Endothelial cell of hepatic sinusoid (primary cell): ENCODE measurements around the gene CEP350.

Experiments
- in situ Hi-C: cut with HindIII; loops from 2 replicates; pipeline ENCODE4 v1.10.0; 2017; ENCODE audit warnings: low sequenced_read_pairs

CEP350 gene

DNA sequence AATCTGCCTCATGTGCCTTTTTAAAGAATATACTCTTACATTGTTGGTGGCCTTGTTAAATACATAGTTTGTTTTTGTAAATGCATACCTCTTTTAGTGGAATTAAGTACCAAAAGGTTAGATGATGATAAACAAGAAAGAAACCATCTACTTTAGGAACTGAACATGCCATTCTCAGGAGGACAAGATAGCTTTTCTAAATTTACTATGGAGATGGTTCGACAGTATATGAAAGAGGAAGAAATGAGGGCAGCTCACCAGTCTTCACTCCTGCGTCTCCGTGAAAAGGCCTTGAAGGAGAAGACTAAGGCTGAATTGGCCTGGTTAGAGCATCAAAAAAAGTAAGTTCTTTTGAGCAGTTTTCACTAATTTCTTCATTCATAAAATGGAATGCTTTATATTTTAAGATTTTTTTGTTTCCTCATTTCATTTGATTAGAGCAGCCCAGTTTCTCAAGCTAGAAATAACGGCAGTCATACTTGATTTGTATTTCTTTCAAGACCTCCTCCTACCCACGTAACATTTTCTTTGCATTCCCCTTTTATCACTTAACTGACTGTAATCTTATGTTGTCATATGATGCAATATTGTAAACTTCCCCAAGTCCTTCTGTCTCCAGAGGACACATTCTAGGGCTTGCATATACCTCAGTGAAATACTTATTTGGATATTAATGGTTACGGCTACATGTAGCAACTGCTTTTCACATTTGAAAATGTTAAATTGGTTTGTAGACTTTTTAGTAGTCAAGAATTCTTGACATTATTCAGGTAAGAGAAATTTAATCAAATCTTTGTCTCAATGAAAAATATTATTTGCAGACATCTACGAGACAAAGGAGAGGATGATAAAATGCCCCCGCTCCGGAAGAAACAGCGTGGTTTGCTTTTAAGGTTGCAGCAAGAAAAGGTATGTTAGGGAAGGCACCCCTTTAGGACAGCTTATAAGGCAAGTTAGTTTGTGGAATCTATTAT lies 99.3 kb downstream of the CEP350 start:
- in situ Hi-C loops, result no loop called here

DNA sequence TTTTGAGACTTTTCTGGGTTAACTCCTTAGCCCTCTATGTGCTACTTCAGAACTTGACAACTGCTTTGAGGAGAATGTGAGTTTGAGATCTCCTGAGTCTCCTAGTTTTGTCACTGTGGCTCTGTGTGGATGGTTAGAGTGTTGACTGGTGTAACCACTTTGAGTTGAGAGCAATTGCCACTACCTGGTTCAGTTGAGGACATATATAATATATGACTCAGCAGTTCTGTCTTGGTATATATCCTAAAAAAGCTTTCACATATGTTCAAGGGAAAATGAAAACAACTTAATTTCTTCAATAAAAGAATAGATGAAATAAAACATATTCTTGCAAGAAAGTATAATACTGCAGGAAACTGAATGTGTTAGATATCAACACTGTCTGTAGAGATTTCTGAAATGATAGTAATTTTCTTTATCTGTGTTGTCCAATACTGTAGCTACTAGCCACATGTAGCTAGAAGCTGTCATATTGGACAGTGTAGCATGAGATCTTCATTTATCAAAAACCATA lies 103.3 kb downstream of the CEP350 start:
- in situ Hi-C loops, result no loop called here

DNA sequence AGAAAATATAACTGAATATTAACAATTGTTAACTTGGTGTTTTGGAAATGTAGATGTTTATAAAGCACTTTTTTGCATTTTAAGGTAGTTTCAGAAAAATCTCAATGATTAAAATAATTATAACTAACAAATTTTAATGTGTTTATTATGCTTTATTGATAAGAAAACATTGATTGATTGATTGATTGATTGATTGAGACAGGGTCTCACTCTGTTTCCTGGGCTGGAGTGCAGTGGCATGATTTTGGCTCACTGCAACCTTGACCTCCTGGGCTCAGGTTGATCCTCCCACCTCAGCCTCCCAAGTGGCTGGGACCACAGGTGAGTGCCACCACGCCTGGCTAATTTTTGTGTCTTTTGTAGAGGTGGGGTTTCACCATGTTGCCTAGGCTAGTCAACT lies 106.4 kb downstream of the CEP350 start:
- in situ Hi-C loops, result no loop called here

DNA sequence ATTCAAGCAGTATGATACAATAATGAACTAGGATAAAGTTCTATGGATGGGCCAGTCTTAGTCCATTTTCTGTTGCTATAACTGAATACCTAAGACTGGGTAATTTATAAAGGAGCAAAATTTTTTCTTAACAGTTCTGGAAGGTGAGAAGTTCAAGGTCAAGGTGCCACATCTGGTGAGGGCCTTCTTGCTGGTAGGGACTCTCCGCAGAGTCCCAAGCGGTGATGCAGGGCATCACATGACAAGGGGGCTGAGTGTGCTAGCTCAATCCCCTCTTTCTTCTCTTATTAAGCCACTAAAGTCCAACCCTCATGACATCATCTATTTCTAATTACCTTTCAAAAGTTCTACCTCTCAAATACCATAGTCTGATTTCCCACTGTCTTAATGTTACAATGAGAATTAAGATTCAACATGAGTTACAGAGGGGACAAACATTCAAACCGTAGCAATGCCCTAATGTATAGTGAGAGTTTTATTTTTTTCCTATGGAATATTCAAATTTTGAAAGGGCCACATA lies 107.9 kb downstream of the CEP350 start:
- in situ Hi-C loops, result no loop called here

DNA sequence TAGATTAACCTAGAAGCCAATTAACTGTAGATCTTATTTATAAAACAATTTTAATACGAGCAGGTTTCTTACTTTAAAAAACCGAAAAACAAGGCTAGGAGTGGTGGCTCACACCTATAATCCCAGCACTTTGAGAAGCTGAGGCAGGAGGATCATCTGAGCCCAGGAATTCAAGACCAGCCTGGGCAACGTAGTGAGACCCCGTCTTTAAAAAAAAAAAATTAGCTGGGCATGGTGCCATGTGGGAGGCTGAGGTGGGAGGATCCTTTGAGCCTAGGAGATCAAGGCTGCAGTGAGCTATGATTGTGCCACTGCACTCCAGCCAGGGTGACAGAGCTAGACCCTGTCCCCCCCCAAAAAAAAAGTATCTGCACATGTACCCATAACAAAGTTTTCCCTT lies 110.8 kb downstream of the CEP350 start:
- in situ Hi-C loops, result no loop called here

DNA sequence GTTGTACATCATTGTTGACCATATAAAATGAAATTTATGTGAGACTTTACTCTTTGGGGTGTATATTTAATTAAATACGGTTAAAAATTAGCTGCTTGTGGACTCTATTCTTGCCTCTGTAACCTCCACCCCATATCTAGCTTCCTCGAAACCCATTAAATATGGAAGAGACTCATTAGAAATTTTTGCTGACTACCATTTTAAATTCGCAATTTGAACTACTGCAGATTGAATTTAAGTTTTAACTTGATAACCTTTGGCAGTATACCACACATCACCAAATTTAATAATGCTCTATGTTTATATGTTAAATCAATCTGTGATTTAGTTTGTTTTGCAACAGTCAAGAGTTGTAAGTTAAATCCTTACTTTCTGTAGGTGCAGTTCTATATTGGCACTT lies 111.5 kb downstream of the CEP350 start:
- in situ Hi-C loops, result no loop called here

DNA sequence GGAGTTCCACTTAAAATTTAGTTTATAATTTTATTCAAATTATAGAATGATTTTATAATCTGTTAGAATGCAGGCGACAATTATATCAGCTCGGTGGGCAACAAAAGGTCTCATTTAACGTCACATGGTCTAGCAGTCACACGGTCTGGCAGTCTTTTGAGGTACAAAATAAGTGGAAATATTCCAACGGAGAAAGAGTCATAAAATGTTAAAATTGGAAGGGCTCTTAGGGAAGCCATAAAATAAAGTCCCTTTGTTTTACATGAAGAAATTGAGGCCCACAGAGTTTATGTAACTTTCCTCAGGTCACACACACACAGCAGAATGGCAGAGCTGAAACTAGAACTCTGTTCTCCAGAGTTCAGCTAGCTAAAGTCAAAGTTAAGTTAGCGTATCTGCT lies 115.7 kb downstream of the CEP350 start:
- in situ Hi-C loops, result no loop called here

DNA sequence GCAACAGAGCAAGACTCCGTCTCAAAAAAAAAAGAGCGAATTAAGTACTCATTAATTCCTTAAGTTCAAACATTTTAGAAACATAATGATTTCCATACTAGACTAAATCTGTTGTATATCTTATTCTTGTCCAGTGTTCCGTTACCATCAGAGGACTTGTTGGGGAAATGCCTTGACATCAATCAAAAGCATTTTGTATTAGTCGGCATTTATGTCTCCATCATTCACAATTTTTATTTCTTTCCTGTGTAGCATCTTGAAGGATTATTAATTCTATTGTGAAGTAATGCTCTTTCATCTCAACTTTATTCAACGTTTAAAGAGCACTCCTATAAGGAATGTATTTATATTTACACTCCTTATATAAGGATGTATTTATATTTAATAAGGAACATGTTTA lies 117.1 kb downstream of the CEP350 start:
- in situ Hi-C loops, result no loop called here

DNA sequence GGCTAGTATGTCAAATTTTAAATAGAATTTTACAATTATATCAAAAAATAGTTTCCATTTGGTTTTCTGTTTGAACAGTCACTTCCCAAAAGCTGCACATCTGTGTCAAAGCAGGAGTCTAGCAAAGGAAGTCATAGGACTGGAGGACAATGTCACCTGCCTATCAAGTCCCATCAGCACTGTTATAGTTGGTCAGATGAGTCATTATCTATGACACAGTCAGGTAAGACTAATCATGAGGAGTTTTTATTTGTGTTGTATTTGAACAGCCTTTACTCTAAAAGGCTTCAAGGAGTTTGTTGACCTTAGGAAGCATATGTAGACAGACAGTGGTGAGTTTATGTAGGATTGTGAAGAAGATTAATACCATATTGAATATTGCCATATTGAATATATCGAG lies 125.8 kb downstream of the CEP350 start:
- in situ Hi-C loops, result no loop called here

DNA sequence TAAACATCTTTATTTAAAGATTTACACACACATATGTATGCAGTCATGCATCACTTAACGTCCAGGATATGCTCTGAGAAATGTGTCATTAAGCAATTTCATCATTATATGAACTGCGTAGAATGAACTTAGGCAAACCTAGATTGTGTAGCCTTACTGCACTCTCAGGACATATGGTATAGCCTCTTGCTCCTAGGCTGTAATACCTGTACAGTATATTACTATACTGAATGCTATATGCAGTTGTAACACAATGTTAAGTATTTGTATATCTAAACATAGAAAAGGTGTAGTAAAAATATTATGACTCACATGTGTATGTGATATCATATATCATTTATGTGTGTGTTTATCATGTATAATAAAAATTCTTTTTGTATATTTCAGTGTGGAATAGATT lies 126.9 kb downstream of the CEP350 start:
- in situ Hi-C loops, result no loop called here

DNA sequence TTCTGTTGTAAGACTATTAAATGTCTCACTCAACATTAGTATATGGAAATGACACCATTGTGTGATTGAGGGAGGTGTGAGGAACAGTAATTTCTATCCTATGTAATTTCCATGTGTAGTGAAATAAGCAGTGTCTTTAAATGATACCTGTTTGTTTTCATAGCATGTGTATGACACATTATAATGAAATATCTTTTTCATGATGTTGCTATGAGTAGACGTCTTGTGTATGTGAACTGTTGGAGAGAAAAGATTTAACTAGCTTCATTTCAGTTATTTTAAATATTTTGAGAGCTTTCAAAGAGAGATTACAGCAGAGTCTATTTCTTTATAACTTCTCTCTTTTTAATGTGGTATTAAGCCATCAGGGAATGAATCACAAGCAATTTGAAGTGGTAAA lies 128.6 kb downstream of the CEP350 start:
- in situ Hi-C loops, result no loop called here

DNA sequence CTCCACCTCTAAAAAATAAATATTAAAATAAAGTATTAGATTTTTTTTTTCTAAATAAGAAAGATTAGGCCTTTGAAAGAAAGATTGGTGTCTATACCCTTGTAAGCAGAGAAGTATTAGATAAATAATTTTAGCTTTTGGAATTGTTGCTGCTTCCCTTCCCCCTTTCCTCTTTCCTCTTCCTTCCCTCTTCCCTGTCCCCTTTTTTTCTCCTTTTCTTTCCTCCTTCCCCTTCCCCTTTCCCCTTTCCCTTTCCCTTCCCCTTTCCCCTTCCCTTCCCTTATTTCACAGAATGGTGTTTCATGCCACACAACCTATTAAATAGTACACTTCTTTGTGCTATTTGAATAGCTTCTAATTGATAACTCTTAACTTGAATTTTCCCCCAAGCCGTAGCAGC lies 130.3 kb downstream of the CEP350 start:
- in situ Hi-C loops, result no loop called here

DNA sequence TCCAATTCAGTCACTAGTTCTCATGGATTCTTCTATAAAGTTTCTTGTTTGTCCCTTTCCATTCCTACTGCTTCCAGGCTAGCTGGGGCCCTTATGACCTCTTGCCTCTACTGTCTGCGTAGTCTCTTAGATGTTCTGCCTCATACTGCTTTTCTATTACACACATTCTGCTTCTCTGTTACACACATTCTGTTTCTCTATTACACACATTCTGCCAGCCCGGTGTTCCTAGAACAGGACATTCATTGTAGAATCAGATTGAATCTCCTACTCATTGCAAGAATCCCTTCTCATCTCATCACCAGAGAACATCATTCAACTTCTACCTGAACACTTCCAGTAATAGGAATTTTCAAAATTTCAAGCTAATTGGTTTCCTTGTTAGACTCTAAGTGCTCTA lies 130.7 kb downstream of the CEP350 start:
- in situ Hi-C loops, result no loop called here

DNA sequence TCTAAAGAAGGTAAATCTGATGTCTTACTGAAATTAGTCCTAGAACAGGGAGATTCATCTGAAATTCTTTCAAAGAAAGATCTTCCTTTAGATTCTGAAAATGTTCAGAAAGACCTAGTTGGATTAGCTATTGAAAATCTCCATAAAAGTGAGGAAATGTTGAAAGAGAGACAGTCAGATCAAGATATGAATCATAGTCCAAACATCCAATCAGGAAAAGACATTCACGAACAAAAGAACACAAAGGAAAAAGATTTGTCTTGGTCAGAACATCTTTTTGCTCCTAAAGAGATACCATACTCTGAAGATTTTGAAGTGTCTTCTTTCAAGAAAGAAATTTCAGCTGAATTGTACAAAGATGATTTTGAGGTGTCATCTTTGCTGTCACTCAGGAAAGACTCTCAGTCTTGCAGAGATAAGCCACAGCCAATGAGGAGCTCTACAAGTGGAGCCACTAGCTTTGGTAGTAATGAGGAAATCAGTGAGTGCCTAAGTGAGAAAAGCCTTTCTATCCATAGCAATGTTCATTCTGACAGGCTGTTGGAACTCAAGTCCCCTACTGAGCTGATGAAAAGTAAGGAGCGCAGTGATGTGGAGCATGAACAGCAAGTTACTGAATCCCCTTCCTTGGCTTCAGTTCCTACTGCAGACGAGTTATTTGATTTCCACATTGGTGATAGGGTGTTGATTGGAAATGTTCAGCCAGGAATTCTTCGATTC lies 138.5 kb downstream of the CEP350 start:
- in situ Hi-C loops, result no loop called here

DNA sequence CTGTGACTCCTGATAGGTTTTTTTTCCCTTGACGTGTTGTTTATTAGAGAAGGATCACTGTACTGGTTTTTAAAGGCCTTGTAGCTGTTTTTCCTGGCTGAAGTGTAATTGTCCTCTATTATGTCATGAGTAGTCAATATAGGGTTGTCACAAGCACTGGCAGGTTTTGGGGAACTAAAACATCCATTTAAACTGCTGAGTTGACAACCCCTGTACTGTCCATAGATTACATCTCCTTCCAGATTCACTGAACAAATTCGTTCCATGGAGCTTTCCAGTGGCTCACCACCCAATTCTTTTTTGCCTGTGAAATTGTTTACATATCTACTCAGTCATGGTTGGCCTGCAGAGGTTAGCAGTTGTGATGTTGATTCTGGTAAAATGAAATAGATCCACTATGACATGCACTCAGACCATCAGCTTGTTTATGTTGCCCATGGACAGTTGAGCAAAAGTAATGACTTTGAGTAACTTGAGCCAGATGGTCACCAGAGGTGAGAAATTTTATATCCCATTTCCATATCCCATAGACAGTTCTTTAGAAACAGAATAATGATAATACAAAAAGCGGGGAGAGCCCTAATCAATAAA lies 140.2 kb downstream of the CEP350 start:
- in situ Hi-C loops, result no loop called here

DNA sequence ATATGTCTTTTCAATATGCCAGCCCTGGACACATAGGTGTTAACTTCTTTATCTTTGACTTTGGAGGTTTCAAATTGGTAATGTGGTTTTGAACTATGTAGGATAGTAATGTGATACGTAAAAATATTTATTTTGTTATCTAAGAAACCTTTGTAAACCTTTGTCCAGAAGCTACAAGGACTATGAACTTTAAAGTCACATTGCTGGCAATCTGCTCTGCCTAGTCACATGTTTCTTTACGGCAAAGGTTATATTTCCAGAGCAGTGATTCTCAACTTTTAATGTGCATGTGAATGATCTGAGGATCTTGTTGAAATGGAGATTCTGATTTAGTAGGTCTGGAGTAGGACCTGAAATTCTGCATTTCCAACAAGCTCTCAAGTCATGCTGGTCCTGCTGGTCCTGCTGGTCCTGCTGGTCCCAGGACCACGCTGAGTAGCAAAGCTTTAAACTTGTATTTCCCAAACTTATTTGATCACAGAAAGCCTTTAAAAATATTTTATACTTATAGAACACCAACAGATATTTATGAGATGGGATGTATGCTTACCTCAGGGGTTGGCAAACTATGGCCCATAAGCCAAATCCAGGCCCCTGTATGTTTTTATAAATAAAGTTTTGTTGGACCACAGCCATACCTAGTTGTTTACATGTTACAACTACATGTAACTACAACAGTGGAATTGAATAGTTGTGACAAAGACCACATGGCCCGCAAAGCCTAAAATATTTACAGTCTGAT lies 142.1 kb downstream of the CEP350 start:
- in situ Hi-C loops, result no loop called here

DNA sequence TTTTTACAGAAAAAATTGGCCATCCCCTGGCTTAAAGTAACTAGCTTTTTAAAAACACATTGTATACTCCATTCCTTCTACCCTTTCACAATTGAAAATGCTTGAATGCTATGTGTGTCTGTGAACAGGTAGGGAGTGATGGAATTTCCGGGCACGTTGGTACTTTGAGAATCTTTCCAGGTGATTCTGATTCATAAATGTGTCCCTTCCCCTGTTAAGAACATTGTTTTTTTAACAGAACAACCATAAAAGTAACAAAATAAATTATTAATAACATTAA lies 142.7 kb downstream of the CEP350 start:
- in situ Hi-C loops, result no loop called here

DNA sequence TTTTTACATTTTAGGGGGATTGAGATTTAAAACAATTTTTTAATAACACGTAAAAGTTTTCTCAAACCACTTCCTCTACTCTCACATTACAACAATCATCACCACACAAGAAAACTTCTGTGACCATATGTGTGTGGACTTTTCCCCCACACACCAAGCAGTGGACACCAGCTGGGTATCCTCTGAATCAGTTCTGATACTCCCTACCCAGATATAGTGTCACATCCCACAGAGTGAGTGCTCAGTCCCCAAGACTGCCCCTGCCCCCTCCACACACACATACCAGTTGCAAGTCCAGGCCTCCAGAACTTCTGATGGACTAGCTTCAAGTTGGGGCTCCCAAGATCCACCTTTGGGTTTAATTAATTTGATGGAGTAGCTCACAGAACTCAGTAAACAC lies 146.8 kb downstream of the CEP350 start:
- in situ Hi-C loops, result no loop called here

DNA sequence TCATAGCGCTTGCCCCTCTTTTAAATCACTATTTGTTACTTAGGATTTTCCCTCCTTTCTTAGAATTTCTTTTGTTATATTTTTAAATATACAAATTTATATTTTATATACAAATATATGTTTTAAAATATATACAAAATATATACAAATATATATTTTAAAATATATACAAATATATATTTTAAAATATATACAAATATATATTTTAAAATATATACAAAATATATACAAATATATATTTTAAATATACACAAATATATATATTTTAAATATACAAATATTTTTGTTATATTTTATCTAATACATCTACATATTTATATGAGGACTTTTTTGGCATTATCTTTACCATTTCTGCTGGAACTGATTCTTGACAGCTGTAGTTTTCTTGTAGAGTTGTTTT lies 149.2 kb downstream of the CEP350 start:
- in situ Hi-C loops, result no loop called here

DNA sequence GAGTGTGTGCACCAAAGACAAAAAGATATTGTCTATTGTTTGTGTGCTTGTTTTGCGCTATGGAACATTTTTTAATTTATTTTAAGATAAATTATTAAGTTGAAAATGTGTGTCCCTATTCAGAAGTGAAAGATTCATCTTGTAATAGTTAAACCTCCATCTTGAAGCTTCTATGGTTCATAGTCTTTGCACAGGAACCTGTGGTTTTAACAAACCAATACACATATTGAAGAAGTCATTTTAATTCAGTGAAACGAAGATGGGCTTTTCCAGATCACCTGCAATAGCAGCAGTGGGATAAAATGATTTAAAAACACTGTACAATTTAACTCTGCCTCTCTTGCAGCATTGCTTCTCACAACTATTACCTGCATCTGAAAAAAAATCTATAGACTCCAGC lies 157.5 kb downstream of the CEP350 start:
- in situ Hi-C loops, result no loop called here
